Keratinocyte (primary cell): Measurements from ENCODE around the gene NLRC3. TPM values are rescaled to one million over a fixed set of nuclear protein-coding genes. Genes with fewer than 3 reads are reported as not detected.

Experiments
- DNase-seq: peaks from one replicate; pipeline ENCODE4 v3.0.0-alpha.2; 2011; ENCODE audit warnings: low read depth, missing footprints, low spot score
- FAIRE-seq: peaks from 2 replicates; lab custom pipeline; 2011; peaks lifted over from hg19 to GRCh38; lab: Jason Lieb, UNC
- H2AFZ ChIP-seq: 2 replicates; pipeline ENCODE4 v1.6.0; 2012; ENCODE audit warnings: low read length, control low read depth, inconsistent platforms; ENCODE audit not compliant: control insufficient read depth
- H3K27ac ChIP-seq: 2 replicates; pipeline ENCODE4 v1.5.1; 2011; ENCODE audit warnings: low read length; ENCODE audit not compliant: control insufficient read depth, insufficient read depth
- H3K27me3 ChIP-seq: 3 replicates; pipeline ENCODE4 v1.6.0; 2011; ENCODE audit warnings: low read length; ENCODE audit not compliant: control insufficient read depth, insufficient read depth; ENCODE audit errors: extremely low read depth
- H3K36me3 ChIP-seq, 2 experiments: 2 replicates in 1 of 2; 3 replicates in 1 of 2; pipeline ENCODE4 v1.5.1; 2011; ENCODE audit warnings: low read length in 2 of 2, mild to moderate bottlenecking in 1 of 2; ENCODE audit not compliant: control insufficient read depth in 2 of 2, insufficient read depth in 2 of 2; ENCODE audit errors: extremely low read depth in 1 of 2
- H3K4me1 ChIP-seq: 3 replicates; pipeline ENCODE4 v1.5.1; 2011; ENCODE audit warnings: low read length; ENCODE audit not compliant: control insufficient read depth, insufficient read depth; ENCODE audit errors: extremely low read depth
- H3K4me2 ChIP-seq: 3 replicates; pipeline ENCODE4 v1.6.0; 2011; ENCODE audit warnings: low read depth, low read length; ENCODE audit not compliant: control insufficient read depth, insufficient read depth; ENCODE audit errors: extremely low read depth
- H3K4me3 ChIP-seq, 3 experiments: fragments of 200-600 bp in 1 of 3; sonication (generic) in 1 of 3; 2 replicates in 2 of 3; 3 replicates in 1 of 3; pipeline ENCODE4 v1.5.1; 2011 to 2016; ENCODE audit warnings: low read length in 3 of 3, mild to moderate bottlenecking in 3 of 3, control low read depth in 2 of 3, inconsistent platforms in 1 of 3, low read depth in 1 of 3, mixed read lengths in 1 of 3, mixed run types in 1 of 3, moderate library complexity in 1 of 3; ENCODE audit not compliant: control insufficient read depth in 2 of 3, insufficient read depth in 2 of 3; ENCODE audit errors: extremely low read depth in 1 of 3
- H3K79me2 ChIP-seq: 2 replicates; pipeline ENCODE4 v1.6.0; 2012; ENCODE audit warnings: low read length; ENCODE audit not compliant: control insufficient read depth, insufficient read depth
- H3K9ac ChIP-seq: 3 replicates; pipeline ENCODE4 v1.6.0; 2011; ENCODE audit warnings: low read length; ENCODE audit not compliant: control insufficient read depth, insufficient read depth; ENCODE audit errors: extremely low read depth
- H3K9me1 ChIP-seq: 3 replicates; pipeline ENCODE4 v1.6.0; 2011; ENCODE audit warnings: low read length; ENCODE audit not compliant: control insufficient read depth, insufficient read depth; ENCODE audit errors: extremely low read depth
- H3K9me3 ChIP-seq: 2 replicates; pipeline ENCODE4 v1.5.1; 2012; ENCODE audit warnings: low read depth, low read length; ENCODE audit not compliant: control insufficient read depth
- H4K20me1 ChIP-seq: 3 replicates; pipeline ENCODE4 v1.6.0; 2011; ENCODE audit warnings: low read length; ENCODE audit not compliant: control insufficient read depth, insufficient read depth; ENCODE audit errors: extremely low read depth
- EZH2 ChIP-seq: IDR thresholded peaks from one replicate; pipeline ENCODE4 v1.6.1; 2012; ENCODE audit warnings: inconsistent platforms, mild to moderate bottlenecking, low read length, moderate library complexity
- dilution Hi-C: fragments of 300-500 bp; cut with MboI; formaldehyde crosslinking; loops from one replicate; pipeline ENCODE4 v1.7.0; 2020; ENCODE audit warnings: low sequenced_read_pairs; ENCODE audit not compliant: extremely low pct_ligation_motif_present
- polyA plus RNA-seq, 5 experiments: library from polyadenylated mRNA; depleted of rRNA in 3 of 5; stranded (reverse) in 3 of 5; stranded (forward) in 1 of 5; unstranded in 1 of 5; fragments of >200 nt; gene quantifications; 1 replicate in 1 of 5; 2 replicates in 3 of 5; 3 replicates in 1 of 5; pipeline versions ENCODE4 v1.2.1 to v1.2.3, GENCODE V29; 2011 to 2012; ENCODE audit warnings: missing spikeins in 2 of 5, low read depth in 1 of 5, low replicate concordance in 1 of 5
- TF ChIP-seq, protein P1 (sequence below), 3 experiments: IDR thresholded peaks in 1 of 3; conservative IDR thresholded peaks in 1 of 3; optimal IDR thresholded peaks in 1 of 3; 2 replicates in 2 of 3; 3 replicates in 1 of 3; pipeline versions ENCODE3 to v1.5.1; 2011; ENCODE audit warnings: low read length in 3 of 3, mild to moderate bottlenecking in 3 of 3, moderate library complexity in 2 of 3, control low read depth in 1 of 3, inconsistent platforms in 1 of 3; ENCODE audit not compliant: insufficient read depth in 2 of 3; ENCODE audit errors: extremely low read depth in 1 of 3

Gene NLRC3
- polyA plus RNA-seq, 1 donor (not counting 4 experiments of a cell fraction or from before 2014, with no cell fraction given), result not detected

DNA sequence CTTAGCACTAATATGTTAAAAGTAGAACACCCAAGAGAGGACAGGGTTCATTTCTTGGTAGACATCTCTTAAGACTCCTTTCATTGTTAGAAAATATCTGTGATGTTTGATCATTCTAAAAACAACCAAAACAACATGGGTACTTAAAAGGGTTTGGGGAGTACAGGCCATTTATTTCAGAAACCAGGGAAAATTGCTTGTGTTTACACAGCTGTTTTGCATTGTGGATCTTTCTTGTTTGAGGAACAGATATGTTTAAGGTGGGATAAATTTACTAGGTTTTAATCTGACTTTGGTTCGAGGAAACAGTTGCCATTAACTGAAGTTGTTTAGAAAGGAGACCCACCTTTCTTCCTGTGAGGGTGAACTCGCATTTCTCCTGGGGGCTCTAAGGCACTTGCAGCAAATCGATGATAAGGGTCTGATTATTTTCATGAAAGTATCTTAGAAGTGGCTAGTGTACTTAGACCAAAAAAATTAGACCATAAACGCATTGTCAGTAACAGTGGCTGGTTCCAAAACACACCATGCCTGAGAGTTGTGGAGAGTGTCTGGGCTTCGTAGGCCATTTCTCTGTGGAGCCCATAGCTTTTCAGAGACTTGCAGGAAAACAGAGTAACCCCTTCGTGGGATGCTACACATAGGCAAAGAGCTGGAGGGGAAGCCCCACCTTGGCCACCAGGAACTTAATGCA is 58.8 kb downstream of the NLRC3 start:
- DNase-seq (no peak), FAIRE-seq (no peak)
- TF ChIP-seq, protein P1, sequence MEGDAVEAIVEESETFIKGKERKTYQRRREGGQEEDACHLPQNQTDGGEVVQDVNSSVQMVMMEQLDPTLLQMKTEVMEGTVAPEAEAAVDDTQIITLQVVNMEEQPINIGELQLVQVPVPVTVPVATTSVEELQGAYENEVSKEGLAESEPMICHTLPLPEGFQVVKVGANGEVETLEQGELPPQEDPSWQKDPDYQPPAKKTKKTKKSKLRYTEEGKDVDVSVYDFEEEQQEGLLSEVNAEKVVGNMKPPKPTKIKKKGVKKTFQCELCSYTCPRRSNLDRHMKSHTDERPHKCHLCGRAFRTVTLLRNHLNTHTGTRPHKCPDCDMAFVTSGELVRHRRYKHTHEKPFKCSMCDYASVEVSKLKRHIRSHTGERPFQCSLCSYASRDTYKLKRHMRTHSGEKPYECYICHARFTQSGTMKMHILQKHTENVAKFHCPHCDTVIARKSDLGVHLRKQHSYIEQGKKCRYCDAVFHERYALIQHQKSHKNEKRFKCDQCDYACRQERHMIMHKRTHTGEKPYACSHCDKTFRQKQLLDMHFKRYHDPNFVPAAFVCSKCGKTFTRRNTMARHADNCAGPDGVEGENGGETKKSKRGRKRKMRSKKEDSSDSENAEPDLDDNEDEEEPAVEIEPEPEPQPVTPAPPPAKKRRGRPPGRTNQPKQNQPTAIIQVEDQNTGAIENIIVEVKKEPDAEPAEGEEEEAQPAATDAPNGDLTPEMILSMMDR (optimal IDR thresholded peaks at IDR 0.05 in 1 of 3, IDR thresholded peaks at IDR 0.05 in 1 of 3, conservative IDR thresholded peaks at IDR 0.05 in 1 of 3; ENCODE audit: extremely low read depth in 1 of 3, insufficient read depth in 2 of 3, low read length in 3 of 3), result no peak
- TF ChIP-seq EZH2, result no peak
- H3K9me3 ChIP-seq, result no peaks in the 10 kb centered on the region
- dilution Hi-C loops, result no loop called here
- H3K9me1 ChIP-seq, result no peaks in the 10 kb centered on the region
- H2AFZ ChIP-seq, result no peak overlapping the region
- H3K36me3 ChIP-seq, result peaks cover 10 to 16% of the 10 kb centered on the region in 2 experiments
- H3K9ac ChIP-seq, result no peak overlapping the region
- no peak overlapping the region for H3K4me3 ChIP-seq
- no peaks in the 10 kb centered on the region for H3K27me3 ChIP-seq
- H3K79me2 ChIP-seq, result no peaks in the 10 kb centered on the region
- H3K4me2 ChIP-seq, result no peak overlapping the region
- no peaks in the 10 kb centered on the region for H4K20me1 ChIP-seq
- H3K4me1 ChIP-seq, result peaks cover 16% of the 10 kb centered on the region
- no peak overlapping the region for H3K27ac ChIP-seq

DNA sequence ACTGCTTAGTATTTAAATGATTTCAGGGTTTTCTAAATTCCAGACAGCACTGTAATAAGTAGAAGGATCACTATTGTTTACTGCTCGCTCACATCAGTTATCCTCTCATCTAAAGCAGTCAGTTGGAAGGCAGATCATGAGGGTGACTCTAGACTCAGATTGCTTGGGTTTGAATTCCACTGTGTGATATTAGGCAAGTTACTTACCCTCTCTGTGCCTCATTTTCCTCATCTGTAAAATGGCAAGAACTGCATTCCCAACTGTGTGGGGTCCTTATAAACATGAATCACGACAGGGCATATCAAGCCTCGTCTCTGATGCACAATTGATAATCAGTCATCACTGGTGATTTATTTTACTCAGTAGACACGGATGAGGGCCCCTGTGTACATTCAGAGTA is 61.3 kb downstream of the NLRC3 start:
- no peaks in the 10 kb centered on the region for H3K9me1 ChIP-seq
- no peaks in the 10 kb centered on the region for H3K27me3 ChIP-seq
- no peak overlapping the region for H3K4me3 ChIP-seq
- no peaks in the 10 kb centered on the region for H4K20me1 ChIP-seq
- H3K27ac ChIP-seq, result no peak overlapping the region
- FAIRE-seq (no peak), DNase-seq (no peak)
- H3K4me2 ChIP-seq, result no peak overlapping the region
- H3K79me2 ChIP-seq, result no peaks in the 10 kb centered on the region
- dilution Hi-C loops, result no loop called here
- no peak overlapping the region for H2AFZ ChIP-seq
- H3K9ac ChIP-seq, result no peak overlapping the region
- H3K4me1 ChIP-seq, result peaks cover 16% of the 10 kb centered on the region
- H3K9me3 ChIP-seq, result no peaks in the 10 kb centered on the region
- TF ChIP-seq EZH2, result no peak
- TF ChIP-seq, protein P1 (optimal IDR thresholded peaks at IDR 0.05 in 1 of 3, IDR thresholded peaks at IDR 0.05 in 1 of 3, conservative IDR thresholded peaks at IDR 0.05 in 1 of 3; ENCODE audit: extremely low read depth in 1 of 3, insufficient read depth in 2 of 3, low read length in 3 of 3), result no peak
- H3K36me3 ChIP-seq, result peaks cover 12 to 13% of the 10 kb centered on the region in 2 experiments
